ENCODE measurements around the gene MT1B. TPM values are rescaled to one million over a fixed set of nuclear protein-coding genes. Genes with fewer than 3 reads are reported as not detected.

MT1B gene
- total and polyA plus RNA-seq, 2 donors from 2014 or later, result not detected

DNA sequence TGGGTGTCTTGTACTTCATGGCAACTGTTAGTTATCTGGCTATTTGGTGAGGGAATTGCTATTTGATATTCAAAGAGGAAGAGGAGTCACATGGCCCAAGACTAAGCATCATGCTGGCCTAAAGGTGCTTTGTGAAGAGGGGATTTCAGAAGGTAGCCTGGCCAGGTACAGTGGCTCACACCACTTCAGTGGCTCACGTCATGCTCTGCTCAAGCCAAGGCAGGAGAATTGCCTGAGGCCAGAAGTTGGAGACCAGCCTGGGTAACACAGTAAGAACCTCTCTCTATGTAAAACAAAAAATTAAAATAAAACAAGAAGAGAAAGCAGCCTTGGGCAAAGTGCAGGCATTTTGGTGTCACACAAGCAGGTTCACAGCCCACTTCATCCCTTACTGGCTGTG, 6.4 kb upstream of the MT1B start:
- FAIRE-seq, result no peak
- Histone ChIP-seq H3K4me3 (ENCODE audit: low read length in 3 of 3) (no peak overlapping the region), H3K9ac (ENCODE audit: low read length in 3 of 3) (no peak overlapping the region), H3K9me3 (ENCODE audit: control insufficient read depth in 2 of 3, insufficient read depth in 1 of 3, low read length in 3 of 3) (no peaks in the 10 kb centered on the region), H3K4me1 (ENCODE audit: control insufficient read depth in 2 of 3, insufficient read depth in 2 of 3, low read depth in 1 of 3, low read length in 3 of 3) (peaks cover 0 to 7% (median 6%) of the 10 kb centered on the region in 3 donors), H3K27ac (ENCODE audit: low read depth in 2 of 2, low read length in 2 of 2) (no peak overlapping the region), H3K36me3 (ENCODE audit: control insufficient read depth in 2 of 3, insufficient read depth in 3 of 3, low read length in 3 of 3) (no peaks in the 10 kb centered on the region), H3K27me3 (ENCODE audit: control insufficient read depth, insufficient read depth, low read length) (peaks cover 51% of the 10 kb centered on the region)
- no peak for TF ChIP-seq CTCF (IDR thresholded peaks at IDR 0.05; ENCODE audit: borderline replicate concordance, extremely low read depth, insufficient read depth)
- intact Hi-C loops (cut with DNase I), result no loop called here
- no peak for DNase-seq

DNA sequence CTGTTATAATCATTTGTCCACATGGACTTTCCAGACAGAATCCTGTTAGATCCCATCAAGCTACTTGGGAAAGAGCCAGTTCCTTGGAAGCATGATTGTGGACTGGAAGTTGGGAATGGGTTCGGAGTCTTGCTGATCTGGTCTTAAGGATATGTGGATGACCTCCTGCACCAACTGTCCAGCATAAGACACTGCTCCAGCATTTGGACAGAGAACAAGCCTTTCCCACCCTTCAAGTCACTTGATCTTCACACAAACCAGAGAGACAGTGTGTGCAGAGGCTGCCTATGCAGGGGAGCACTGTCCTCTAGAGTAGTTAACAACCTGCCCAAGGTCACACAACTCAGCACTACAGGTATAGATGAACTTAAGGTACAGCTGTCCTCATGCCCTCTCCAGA, 5.8 kb upstream of the MT1B start:
- Histone ChIP-seq H3K9ac (ENCODE audit: low read length in 3 of 3) (no peak overlapping the region), H3K4me3 (ENCODE audit: low read length in 3 of 3) (no peak overlapping the region), H3K9me3 (ENCODE audit: control insufficient read depth in 2 of 3, insufficient read depth in 1 of 3, low read length in 3 of 3) (no peaks in the 10 kb centered on the region), H3K36me3 (ENCODE audit: control insufficient read depth in 2 of 3, insufficient read depth in 3 of 3, low read length in 3 of 3) (no peaks in the 10 kb centered on the region), H3K27me3 (ENCODE audit: control insufficient read depth, insufficient read depth, low read length) (peaks cover 48% of the 10 kb centered on the region), H3K27ac (ENCODE audit: low read depth in 2 of 2, low read length in 2 of 2) (no peak overlapping the region), H3K4me1 (ENCODE audit: control insufficient read depth in 2 of 3, insufficient read depth in 2 of 3, low read depth in 1 of 3, low read length in 3 of 3) (peaks cover 0 to 7% (median 6%) of the 10 kb centered on the region in 3 donors)
- no peak for TF ChIP-seq CTCF (IDR thresholded peaks at IDR 0.05; ENCODE audit: borderline replicate concordance, extremely low read depth, insufficient read depth)
- DNase-seq, result no peak
- FAIRE-seq, result no peak
- intact Hi-C loops (cut with DNase I), result no loop called here

- H3K27ac ChIP-seq (ENCODE audit: low read depth in 2 of 2, low read length in 2 of 2), result no peak overlapping the region
- H3K36me3 ChIP-seq (ENCODE audit: control insufficient read depth in 2 of 3, insufficient read depth in 3 of 3, low read length in 3 of 3), result no peaks in the 10 kb centered on the region
- FAIRE-seq (no peak), DNase-seq (no peak)
- no peak overlapping the region for H3K9ac ChIP-seq (ENCODE audit: low read length in 3 of 3)
- TF ChIP-seq CTCF (IDR thresholded peaks at IDR 0.05; ENCODE audit: borderline replicate concordance, extremely low read depth, insufficient read depth), result no peak
- H3K27me3 ChIP-seq (ENCODE audit: control insufficient read depth, insufficient read depth, low read length), result peaks cover 37% of the 10 kb centered on the region
- no peaks in the 10 kb centered on the region for H3K9me3 ChIP-seq (ENCODE audit: control insufficient read depth in 2 of 3, insufficient read depth in 1 of 3, low read length in 3 of 3)
- H3K4me1 ChIP-seq (ENCODE audit: control insufficient read depth in 2 of 3, insufficient read depth in 2 of 3, low read depth in 1 of 3, low read length in 3 of 3), result peaks cover 0 to 7% (median 6%) of the 10 kb centered on the region in 3 donors
- H3K4me3 ChIP-seq (ENCODE audit: low read length in 3 of 3), result no peak overlapping the region
- intact Hi-C loops (cut with DNase I), result no loop called here
These were observed 3.9 kb upstream of the MT1B start for GRCh38 chr16:56647641-56648431.

All from kidney (tissue), 14 donors.